Keratinocyte (primary cell): Measurements from ENCODE around the gene CENPF.

ENCODE experiments used
- EZH2 ChIP-seq: IDR thresholded peaks from one replicate; pipeline ENCODE4 v1.6.1; 2012; ENCODE audit warnings: inconsistent platforms, mild to moderate bottlenecking, low read length, moderate library complexity
- TF ChIP-seq, protein P1 (sequence below), 3 experiments: IDR thresholded peaks in 1 of 3; conservative IDR thresholded peaks in 1 of 3; optimal IDR thresholded peaks in 1 of 3; 2 replicates in 2 of 3; 3 replicates in 1 of 3; pipeline versions ENCODE3 to v1.5.1; 2011; ENCODE audit warnings: low read length in 3 of 3, mild to moderate bottlenecking in 3 of 3, moderate library complexity in 2 of 3, control low read depth in 1 of 3, inconsistent platforms in 1 of 3; ENCODE audit not compliant: insufficient read depth in 2 of 3; ENCODE audit errors: extremely low read depth in 1 of 3

- TF ChIP-seq, protein P1, sequence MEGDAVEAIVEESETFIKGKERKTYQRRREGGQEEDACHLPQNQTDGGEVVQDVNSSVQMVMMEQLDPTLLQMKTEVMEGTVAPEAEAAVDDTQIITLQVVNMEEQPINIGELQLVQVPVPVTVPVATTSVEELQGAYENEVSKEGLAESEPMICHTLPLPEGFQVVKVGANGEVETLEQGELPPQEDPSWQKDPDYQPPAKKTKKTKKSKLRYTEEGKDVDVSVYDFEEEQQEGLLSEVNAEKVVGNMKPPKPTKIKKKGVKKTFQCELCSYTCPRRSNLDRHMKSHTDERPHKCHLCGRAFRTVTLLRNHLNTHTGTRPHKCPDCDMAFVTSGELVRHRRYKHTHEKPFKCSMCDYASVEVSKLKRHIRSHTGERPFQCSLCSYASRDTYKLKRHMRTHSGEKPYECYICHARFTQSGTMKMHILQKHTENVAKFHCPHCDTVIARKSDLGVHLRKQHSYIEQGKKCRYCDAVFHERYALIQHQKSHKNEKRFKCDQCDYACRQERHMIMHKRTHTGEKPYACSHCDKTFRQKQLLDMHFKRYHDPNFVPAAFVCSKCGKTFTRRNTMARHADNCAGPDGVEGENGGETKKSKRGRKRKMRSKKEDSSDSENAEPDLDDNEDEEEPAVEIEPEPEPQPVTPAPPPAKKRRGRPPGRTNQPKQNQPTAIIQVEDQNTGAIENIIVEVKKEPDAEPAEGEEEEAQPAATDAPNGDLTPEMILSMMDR (optimal IDR thresholded peaks at IDR 0.05 in 1 of 3, IDR thresholded peaks at IDR 0.05 in 1 of 3, conservative IDR thresholded peaks at IDR 0.05 in 1 of 3; ENCODE audit: extremely low read depth in 1 of 3, insufficient read depth in 2 of 3, low read length in 3 of 3): no peak
- no peak for TF ChIP-seq EZH2
Observed at GRCh38 chr1:214650664-214651063, 47.7 kb downstream of the CENPF start.
